Upper lobe of right lung (tissue), 1 donor: ENCODE results near the gene ACAT1. TPM values are rescaled to one million over a fixed set of nuclear protein-coding genes. Genes with fewer than 3 reads are reported as not detected.

Experiments used
- ATAC-seq: fragments of 200-7000 bp; cut with Tn5 transposase; one replicate; pipeline ENCODE4 v1.9.1; 2020; ENCODE audit warnings: mild to moderate bottlenecking, moderate library complexity
- DNase-seq: peaks from one replicate; pipeline ENCODE4 v3.0.0-alpha.2; 2020
- H3K27ac ChIP-seq: fragments of 200-600 bp; one replicate; pipeline ENCODE4 v1.8.0; 2022
- H3K27me3 ChIP-seq: fragments of 200-600 bp; one replicate; pipeline ENCODE4 v1.8.0; 2022; ENCODE audit warnings: mild to moderate bottlenecking
- H3K36me3 ChIP-seq: fragments of 200-600 bp; one replicate; pipeline ENCODE4 v1.8.0; 2022
- H3K4me1 ChIP-seq: fragments of 200-600 bp; one replicate; pipeline ENCODE4 v1.8.0; 2022
- H3K4me3 ChIP-seq: fragments of 200-600 bp; one replicate; pipeline ENCODE4 v1.8.0; 2022; ENCODE audit warnings: mild to moderate bottlenecking
- H3K9me3 ChIP-seq: fragments of 200-600 bp; one replicate; pipeline ENCODE4 v1.8.0; 2022
- CTCF ChIP-seq: fragments of 200-600 bp; IDR thresholded peaks from one replicate; pipeline ENCODE4 v1.8.0; 2022; ENCODE audit warnings: antibody characterized with exemption
- intact Hi-C: fragments of 100-400 bp; cut with DNase I; formaldehyde crosslinking; loops from one replicate; pipeline ENCODE4 v1.11.0; 2022
- total RNA-seq: library from RNA; stranded (reverse); fragmentation: NEBNext Ultra II Directional; extraction: Animal tissue kit (Norgen Biotek cat#: 25700); gene quantifications from one replicate; pipeline ENCODE4 v1.2.1, GENCODE V29; 2021
- donor health status: DM: no; HTN: yes; CAD: no; lungs with severe emphysema.

The ACAT1 gene
- total RNA-seq, 1 donor from 2014 or later: 68.4 TPM

- Histone ChIP-seq H3K4me1 (no peaks in the 10 kb centered on the region), H3K36me3 (peaks cover 81% of the 10 kb centered on the region), H3K9me3 (no peaks in the 10 kb centered on the region), H3K4me3 (no peak overlapping the region), H3K27me3 (no peaks in the 10 kb centered on the region), H3K27ac (no peak overlapping the region)
- DNase-seq (no peak), ATAC-seq (no peak)
- no peak for TF ChIP-seq CTCF
- intact Hi-C loops: no loop called here
These were observed 24.2 kb upstream of the ACAT1 start for GRCh38 chr11:108097179-108097578.

- Histone ChIP-seq H3K36me3 (peaks cover 99% of the 10 kb centered on the region), H3K9me3 (no peaks in the 10 kb centered on the region), H3K27ac (no peak overlapping the region), H3K4me1 (no peaks in the 10 kb centered on the region), H3K4me3 (no peak overlapping the region), H3K27me3 (no peaks in the 10 kb centered on the region)
- no peak for ATAC-seq
- no peak for DNase-seq
- no peak for TF ChIP-seq CTCF
- intact Hi-C loops: no loop called here
These were observed 20.1 kb upstream of the ACAT1 start for GRCh38 chr11:108101090-108101775.

GRCh38 chr11:108111126-108111525 lies 10.2 kb upstream of the ACAT1 start:
- peaks cover 4% of the 10 kb centered on the region for H3K4me1 ChIP-seq
- intact Hi-C loops: no loop called here
- no peak for TF ChIP-seq CTCF

GRCh38 chr11:108112057-108112456 lies 9.3 kb upstream of the ACAT1 start:
- DNase-seq (no peak), ATAC-seq (no peak)
- no peak for TF ChIP-seq CTCF
- Histone ChIP-seq H3K9me3 (no peaks in the 10 kb centered on the region), H3K27me3 (no peaks in the 10 kb centered on the region), H3K36me3 (peaks cover 11% of the 10 kb centered on the region), H3K27ac (no peak overlapping the region), H3K4me3 (no peak overlapping the region), H3K4me1 (peaks cover 4% of the 10 kb centered on the region)
- intact Hi-C loops: no loop called here

More at GRCh38 chr11:108111126-108111525, 10.2 kb upstream of the ACAT1 start:
- DNase-seq (no peak), ATAC-seq (no peak)
- Histone ChIP-seq H3K9me3 (no peaks in the 10 kb centered on the region), H3K4me3 (no peak overlapping the region), H3K27me3 (no peaks in the 10 kb centered on the region), H3K36me3 (peaks cover 18% of the 10 kb centered on the region), H3K27ac (no peak overlapping the region)

GRCh38 chr11:108115500-108116140 lies 5.7 kb upstream of the ACAT1 start:
- ATAC-seq: peak; percentile 85
- Histone ChIP-seq H3K36me3 (no peaks in the 10 kb centered on the region), H3K27me3 (no peaks in the 10 kb centered on the region), H3K4me3 (no peak overlapping the region), H3K4me1 (peaks cover 4% of the 10 kb centered on the region), H3K9me3 (no peaks in the 10 kb centered on the region), H3K27ac (peak overlapping the region; percentile 47)
- DNase-seq: peak; percentile 85
- intact Hi-C loops: no loop called here
- no peak for TF ChIP-seq CTCF
